HK-2 (cell line): ENCODE data around the gene RBP4.
A peak's percentile ranks its signal among the peaks of the same experiment; 100 is the strongest.

Experiments used
- DNase-seq: peaks from one replicate; pipeline ENCODE4 v3.0.0-alpha.2; 2018; ENCODE audit not compliant: unreplicated experiment

RBP4 gene

DNA sequence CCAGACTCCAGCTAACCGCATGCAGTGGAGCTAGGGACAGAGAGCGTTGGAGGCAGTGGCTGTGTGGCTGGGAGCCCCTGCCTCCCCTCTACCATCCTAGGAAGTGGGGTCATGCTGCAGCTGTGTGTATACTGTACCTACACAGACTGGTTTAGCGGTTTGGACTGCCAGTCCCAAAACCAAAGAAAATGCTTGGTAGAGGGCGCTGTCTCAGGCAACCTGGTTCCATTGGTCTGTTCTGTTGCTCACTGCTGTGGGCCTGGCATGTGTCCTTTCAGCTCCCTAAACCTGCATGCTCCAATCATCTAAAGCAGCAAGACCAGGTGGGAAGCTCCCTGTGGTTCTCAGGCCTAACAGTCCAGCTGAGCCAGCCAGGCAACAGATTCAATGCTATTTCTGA, 4.5 kb downstream of the RBP4 start:
- DNase-seq: no peak

GRCh38 chr10:93595378-93596161, 5.5 kb downstream of the RBP4 start:
- no peak for DNase-seq

- DNase-seq: no peak
Measured at GRCh38 chr10:93594518-93594917, 6.5 kb downstream of the RBP4 start.

DNA sequence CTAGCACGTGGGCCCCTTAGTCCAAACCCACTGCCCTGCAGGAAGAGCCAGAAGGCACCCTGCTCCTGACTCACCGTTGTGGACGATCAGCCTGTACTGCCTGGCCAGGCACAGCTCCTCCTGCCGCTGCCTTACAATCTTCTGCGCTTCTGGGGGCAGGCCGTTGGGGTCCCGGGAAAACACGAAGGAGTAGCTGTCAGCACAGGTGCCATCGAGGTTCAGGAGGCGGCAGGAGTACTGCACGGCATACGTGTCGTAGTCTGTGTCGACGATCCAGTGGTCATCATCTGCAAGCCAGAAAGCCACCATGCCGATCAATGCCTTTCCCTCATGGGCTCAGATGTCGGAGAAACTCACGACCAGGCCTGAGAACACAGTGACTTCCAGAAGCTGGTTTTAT, 7.3 kb downstream of the RBP4 start:
- no peak for DNase-seq

- no peak for DNase-seq
Measured at GRCh38 chr10:93593254-93593653, 7.8 kb downstream of the RBP4 start.

GRCh38 chr10:93591065-93591808, 9.8 kb downstream of the RBP4 start:
- no peak for DNase-seq

GRCh38 chr10:93590638-93591037, 10.4 kb downstream of the RBP4 start:
- no peak for DNase-seq

DNA sequence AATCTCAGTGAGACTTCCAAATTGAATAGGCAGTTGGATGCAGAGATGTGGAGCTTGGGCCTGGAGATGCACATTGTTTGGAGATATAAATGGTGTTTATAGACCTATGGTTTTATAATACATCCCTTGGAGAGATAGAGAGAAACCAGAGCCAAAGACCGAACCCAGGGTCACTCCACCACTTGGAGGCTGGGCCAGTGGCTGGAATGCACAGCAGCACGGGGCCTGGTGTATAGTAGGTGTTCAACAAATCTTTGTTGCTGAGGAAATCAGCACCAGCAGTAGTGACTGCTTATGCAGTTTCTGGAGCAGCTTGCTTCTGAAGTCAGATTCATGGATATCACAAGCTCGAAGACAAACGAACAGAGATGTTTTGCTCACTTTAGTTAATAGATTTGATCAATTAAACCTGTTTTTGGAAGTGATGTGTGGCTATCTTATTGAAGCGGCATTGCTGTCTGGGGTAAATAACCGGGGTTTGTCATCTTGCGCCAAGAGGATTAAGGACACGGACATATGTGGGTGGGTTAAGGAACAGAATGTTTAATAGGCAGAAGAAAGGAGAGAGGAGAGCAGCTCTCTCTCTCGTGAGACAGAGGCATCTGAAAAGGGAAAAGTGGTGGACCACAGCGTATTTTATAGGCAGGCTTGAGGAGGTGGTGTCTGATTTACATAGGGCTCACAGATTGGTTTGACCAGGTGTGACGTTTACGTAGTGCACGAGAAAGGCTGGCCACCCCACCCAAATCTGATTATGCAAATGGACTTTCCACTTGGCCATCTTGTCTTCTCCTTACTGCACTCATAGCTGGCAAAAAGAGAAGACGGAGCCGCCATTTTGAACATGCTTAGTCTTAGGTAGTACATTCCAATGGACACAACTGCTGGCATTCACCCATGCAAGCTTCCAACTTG, 11.1 kb downstream of the RBP4 start:
- DNase-seq: no peak

DNA sequence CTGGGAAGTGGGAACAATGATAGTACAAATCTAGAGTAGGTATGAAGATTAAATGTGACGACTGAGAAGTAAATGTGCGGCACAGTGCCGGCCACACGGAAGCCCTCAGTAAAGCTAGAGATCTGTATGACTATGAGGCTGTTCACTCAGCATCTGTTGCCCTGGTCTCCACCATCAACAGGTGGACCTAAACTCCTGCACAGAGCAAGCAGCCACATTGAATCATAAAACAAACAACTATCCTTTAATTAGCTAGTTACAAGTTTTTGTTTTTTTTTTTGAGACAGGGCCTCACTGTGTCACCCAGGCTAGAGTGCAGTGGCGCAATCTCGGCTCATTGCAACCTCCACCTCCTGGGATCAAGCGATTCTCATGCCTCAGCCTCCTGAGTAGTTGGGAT, 16.6 kb downstream of the RBP4 start:
- no peak for DNase-seq

DNA sequence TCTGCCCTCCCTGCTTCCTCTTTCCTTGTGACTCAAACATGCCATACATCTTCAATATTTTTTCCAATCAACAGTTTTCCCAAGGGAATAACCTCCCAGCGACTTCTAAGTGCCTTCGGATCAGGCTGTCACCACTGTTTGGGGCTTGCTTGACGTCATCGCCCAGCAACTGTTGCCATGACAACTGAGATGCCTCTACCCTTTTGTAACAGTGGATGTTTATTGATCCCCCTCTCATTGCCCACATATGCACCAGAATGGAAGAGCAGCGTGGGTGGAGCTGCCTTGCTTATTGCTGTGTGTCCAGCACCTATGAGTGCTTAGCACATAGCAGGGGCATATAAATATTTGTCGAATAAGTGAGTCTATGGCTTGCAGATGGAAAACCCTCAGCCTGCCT, 20.2 kb downstream of the RBP4 start:
- no peak for DNase-seq

- no peak for DNase-seq
Measured at GRCh38 chr10:93579985-93580711, 20.9 kb downstream of the RBP4 start.

DNA sequence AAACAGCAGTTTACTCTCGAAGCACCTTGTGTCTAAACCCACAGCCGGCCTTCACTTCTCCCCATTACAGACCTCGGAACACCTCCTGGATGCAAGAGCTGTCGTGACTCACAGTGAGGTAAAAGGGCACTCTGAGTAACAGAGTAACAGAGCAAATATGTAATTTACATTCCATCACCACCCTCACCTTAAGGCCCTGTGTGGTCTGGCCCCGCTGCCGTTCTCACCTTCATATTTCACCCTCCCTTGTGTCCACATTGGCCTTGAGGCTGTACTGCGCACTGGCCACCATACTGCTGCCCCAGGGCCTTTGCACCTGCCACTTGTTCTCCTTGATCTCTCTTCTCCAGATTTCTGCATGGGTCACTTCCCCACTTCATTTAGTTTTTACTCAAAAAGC, 21.9 kb downstream of the RBP4 start:
- DNase-seq: peak; percentile 33

- no peak for DNase-seq
Measured at GRCh38 chr10:93577565-93577964, 23.5 kb downstream of the RBP4 start.

GRCh38 chr10:93576888-93577287, 24.1 kb downstream of the RBP4 start:
- DNase-seq: no peak

DNA sequence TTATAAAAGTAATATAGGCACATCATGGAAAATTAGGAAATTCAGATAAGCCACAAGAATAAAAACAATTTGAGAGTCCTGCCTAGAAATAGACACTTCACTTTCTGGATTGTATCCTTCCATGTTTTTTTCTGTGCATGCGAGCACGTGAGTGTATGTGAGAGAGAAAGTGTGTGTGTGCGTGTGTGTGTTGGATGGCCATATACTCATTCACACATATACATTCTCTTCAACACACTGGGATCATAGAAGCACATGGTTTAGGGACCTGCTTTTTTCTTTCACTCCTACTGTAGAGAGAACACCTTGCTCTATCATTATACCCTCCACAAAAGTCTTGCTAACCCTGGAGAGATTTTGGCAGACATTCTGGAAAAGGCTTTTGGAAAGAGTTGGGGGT, 27.1 kb downstream of the RBP4 start:
- DNase-seq: no peak

DNA sequence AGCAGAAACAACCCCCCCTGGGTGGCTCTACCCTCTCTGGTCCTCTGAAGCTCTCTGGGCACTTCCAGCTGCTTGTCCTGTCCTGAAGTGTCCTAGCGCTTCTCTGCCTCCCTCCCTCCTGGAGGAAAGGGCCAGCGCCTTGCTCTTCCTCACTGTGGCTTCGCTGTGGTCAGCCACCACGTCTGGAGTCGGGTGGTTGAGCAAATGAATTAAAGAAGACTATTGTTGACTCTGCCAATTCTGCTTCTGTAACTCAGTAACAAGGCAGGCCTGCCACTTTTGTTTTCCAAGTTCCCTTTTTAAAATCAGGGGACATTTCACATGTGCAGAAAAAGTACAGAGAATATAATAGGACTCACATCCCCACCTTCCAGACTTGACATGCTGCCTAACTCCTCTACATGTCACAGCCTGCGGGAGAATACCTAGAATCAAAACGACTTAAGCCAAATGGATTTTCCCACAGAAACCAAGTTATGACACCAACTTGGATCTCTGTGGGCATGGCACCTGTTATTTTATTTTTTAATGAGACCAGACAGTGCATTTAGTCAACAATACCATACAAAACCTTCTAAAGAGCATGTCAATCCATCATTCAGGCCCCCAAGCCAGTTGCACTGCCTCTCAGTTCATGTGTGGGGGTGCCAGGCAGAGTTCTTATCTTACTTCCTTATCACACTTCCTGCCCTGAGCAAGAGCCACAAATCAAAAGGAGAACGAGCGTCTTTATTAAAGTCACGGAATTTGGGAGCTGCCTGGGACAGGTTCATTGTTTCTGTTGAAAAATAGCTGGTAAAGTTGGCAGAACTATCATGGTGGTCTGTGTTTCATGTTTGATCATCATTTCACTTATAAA, 27.8 kb downstream of the RBP4 start:
- no peak for DNase-seq

GRCh38 chr10:93572606-93573005, 28.4 kb downstream of the RBP4 start:
- no peak for DNase-seq

- no peak for DNase-seq
Measured at GRCh38 chr10:93570383-93570782, 30.7 kb downstream of the RBP4 start.

DNA sequence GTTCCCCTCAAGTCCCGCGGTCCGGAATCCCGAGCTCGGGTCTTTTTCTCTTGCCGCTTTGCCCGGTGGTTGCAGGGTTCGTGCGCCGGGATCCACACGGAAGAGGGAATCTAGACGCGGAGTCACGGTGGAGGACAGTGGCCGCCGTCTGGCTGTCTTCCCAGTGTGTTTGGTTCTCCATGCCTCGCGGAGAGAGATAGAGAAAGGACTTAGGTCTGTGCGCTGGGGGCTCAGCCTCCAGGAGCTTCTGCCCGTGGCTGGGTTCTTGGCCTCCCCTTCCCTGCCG, 33.0 kb downstream of the RBP4 start:
- no peak for DNase-seq

- no peak for DNase-seq
Measured at GRCh38 chr10:93567277-93568104, 33.5 kb downstream of the RBP4 start.
